GM18526 (cell line): ENCODE measurements around the gene FAF1.

ENCODE experiments used
- POLR2A ChIP-seq: IDR thresholded peaks from 3 replicates; pipeline ENCODE4 v1.6.1; 2011; ENCODE audit not compliant: insufficient read length; ENCODE audit errors: extremely low read depth

Gene FAF1

DNA sequence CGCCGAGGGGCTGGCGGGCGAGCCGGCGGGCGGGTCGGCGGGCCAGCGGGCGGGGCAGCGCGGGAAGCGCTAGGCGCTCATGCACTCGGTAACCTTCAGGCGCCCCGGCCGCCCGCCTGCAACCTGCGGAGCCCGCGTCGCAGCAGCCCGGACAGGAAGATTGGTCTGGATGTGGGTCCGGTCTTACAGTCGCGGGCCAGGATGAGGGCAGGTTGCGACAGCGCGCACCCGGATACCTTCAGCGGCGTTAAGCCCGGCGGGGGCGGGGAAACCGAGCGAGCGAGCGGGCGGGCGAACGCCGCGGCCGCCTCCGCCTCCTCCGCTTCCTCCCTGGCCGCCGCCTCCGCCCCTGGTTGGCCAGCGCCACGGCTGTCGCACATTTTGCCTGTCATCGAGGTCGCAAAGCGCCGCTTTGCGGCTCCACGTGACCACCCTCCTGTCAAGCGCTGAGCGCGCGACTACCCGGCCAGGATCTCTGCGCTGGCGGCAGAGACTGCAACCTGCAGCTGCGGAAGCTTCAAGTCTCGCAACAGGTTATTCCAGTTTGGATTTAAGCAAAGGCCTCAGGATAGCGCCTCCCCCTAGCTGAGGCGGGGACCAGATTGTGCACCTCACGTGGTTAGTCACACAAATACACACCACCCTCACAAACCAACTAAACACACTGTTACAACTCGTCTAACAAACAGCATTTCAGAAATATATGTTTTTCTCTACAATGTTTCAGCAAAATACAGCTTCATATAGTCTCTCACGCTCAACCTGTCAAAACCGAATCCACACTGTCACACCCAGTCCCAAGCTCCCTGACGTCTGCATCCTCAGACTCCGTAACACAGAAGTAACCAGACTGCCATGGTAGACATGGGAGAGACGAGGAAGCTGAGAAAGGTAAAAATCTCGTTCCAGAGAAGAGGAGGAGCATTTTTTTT lies at the start of gene FAF1:
FAF1 (minus strand) TSS at position 355 of the 932 bp plus-strand sequence. CDS start 456 bp downstream, outside the sequence.
- TF ChIP-seq POLR2A, result peak; percentile 97

DNA sequence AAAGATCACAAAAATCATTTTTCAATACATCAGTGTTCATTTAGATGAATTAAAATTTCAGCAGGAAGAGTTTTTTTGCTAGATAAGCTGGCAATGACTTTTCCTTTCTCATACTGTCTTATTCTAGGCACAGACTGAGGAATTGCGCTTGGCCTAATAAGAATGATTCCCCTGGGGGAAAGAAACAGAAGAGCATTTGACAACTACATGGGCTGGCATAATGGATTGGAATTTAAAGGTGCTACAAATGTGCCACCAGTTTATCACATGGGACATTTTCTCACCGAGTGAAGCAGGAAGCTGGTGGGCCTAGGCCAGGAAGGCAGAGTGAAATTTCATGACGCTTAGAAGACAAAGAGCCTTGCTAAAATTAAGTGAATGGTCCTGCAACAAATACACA lies 49.3 kb upstream of the FAF1 start:
- TF ChIP-seq POLR2A, result no peak

DNA sequence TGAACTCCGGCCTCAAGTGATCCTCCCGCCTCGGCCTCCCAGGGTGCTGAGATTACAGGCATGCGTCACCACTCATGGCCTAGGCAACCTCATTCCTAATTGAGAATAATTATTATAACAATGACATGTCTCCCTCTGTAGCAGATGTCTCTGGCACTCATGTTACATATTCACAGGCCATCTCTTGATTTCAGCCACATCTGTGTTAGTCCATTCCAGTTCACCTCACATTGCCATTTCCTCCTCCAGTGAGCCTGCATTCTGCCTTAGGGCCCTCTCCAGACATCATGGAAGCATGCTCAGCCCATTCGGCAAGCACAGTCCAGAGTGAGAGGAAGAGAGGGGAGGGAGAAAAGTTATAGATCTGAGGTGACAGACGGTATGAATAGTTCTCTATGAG lies 42.4 kb upstream of the FAF1 start:
- TF ChIP-seq POLR2A, result no peak

DNA sequence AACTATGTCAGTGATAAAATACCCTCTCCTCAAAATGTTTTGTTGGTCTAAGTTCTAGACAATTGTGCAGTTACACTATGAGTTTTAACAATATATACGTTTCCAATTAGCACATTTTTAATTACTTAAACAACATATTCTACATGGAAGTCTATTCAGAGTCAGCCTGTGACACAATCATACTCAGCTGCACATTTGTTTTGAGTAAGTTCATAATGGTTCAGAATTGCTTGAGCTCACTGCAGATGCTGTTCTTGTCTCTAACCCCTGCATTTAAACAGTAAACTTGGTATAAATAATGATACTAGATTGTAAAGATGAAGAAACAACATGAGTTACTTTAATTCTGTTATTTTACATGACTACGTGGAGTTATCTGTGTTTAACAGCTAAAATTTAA lies 40.6 kb upstream of the FAF1 start:
- TF ChIP-seq POLR2A, result no peak

DNA sequence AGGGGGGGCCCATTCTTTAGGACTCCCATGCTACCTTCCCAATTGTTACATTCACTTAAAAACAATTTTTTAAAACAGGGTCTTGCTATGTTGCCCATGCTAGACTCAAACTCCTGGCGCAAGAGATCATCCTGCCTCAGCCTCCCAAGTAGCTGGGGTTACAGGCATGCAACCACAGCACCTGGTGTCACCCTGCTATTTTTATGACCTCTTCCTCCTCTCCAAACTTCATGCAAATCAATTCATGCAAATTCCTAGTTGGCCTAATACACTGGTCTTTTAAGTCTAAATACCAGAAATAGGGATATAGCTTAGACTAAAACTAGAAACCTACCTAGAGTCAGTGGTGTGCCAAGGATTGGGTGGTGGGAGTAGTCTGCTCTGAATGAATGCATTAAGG lies 40.1 kb upstream of the FAF1 start:
- TF ChIP-seq POLR2A, result no peak

DNA sequence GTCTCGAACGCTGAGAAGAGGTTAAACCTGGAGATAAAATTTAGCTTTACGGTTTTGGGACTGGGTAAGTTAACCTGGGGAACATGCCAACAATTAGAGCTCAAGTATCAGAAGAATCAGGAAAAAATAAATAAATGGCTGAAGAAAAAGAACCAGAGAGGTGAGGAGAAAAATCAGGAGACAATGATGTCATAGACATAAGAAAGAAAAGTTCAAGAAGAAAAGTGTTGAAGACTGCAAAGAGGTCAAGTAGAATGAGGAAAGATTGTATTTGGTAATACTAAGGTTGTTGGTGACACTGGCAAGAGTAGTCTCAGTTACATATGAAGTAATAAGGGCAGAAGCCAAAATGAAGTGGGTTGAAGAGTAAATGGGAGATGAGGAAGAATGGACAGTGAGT lies 36.0 kb upstream of the FAF1 start:
- no peak for TF ChIP-seq POLR2A

DNA sequence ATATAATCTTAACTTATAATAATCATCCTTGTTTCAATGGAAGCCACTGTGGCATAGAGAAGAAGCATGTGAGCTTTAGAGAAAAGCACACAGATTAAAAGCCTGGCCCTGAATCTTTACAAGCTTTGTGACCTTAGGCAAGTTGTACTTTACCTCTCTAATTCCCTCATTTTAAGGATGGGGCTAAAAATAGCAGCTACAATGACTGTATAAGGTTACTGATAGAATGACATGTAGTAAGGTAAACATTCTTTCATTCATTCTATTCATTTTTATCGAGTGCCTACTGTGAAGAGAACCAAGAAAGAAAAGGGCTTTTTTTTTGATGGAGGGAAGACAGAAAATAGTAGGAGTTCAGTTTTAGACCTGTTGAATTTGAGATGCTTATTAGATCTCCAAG lies 35.6 kb upstream of the FAF1 start:
- no peak for TF ChIP-seq POLR2A

DNA sequence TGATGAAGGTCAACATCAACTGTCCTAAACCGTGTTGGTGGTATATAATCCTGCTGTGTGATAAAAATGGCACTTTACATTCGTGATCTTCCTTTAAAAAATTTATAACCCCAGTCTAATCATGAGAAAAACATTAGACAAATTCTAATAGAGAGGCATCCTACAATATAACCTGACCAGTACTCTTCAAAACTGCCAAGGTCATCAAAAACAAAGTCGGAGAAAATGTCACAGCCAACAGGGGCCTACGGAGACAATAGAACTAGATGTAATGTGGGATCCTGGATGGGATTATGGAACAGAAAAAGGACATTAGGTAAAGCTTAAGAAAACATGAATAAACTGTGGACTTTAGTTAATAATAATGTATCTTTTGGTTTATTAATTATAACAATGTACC lies 34.9 kb upstream of the FAF1 start:
- no peak for TF ChIP-seq POLR2A

DNA sequence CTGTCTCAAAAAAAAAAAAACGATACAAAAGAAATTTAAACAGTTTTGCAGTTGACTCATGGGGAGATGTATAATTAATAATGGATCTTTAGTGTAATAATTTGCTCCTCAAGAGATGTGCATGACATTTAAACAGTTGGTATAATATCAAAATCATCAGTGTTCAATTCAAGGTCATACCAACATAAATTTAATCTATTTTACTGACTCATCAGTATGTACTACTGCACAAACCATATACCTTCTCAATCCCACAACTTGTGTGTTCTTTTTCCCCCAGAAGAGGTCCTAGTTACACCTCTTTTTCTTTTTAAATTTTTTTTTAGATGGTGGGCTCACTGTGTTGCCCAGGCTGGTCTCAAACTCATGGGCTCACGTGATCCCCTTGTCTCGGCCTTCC lies 33.6 kb upstream of the FAF1 start:
- TF ChIP-seq POLR2A, result no peak

DNA sequence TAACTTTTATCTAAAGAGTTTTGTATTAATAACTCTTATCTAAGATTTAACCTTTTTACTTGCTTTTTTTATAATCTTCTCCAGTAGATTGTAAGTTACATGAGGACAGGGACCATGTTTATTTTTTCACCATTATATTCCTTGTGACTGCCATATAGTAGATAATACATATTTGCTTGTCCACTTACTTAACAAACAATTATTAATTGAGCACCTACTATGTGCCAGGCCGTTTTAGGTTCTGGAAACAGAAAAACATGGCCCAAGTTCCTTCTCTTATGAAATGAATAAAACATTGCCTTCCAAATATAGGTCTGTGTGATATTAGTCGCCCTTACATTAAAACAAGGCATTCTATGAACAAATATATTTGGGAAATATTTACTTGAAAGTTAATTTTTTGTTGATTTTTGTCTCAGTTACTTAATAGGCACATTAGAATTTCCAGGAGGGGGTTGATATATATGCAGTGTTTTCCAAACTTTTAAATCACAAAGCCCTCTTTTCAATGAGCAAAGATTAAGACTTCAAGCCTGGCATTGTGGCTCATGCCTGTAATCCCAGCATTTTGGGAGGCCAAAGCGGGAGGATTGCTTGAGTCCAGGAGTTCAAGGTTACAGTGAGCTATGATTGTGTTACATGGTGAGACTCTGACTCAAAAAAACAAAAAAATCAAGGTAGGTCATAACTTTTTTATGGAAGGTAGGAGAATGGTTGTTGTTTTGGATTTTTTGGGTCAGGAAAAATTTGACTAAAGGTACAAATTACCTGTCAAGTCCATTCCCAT lies 32.7 kb upstream of the FAF1 start:
- no peak for TF ChIP-seq POLR2A

DNA sequence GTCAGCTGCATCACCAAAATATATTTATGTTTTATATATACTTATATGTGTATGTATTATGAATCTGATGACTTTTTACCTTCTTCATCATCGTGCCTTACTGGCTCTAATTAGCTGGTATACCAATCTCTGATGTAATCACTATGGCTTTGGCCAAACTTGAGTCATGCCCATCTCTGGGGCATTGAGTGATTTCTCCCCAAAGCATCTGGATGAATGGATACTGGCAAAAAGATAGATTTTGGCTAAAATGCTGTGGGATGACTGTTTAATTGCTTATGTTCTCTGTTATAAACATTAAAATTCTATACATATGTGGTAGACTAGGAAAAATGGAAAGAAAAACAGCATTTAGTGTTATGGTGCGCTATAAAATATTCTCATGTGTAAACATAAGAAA lies 29.6 kb upstream of the FAF1 start:
- TF ChIP-seq POLR2A, result no peak

DNA sequence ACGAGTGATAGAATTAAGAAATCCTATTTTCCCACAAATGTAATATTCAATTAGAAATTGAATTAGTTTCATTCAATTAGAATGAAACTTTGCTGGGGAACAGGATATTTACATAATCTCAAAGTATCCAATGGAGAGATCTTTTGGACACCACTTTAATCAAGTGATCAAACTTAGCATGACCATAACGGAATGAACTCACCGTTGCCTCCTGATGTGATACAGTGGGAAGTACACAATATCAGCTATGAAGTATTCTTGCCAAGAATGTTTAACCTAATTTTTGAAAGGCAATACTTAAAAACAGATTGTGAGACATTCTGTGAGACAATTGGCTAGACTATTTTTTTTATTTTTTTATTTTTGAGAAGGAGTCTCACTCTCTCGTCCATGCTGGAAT lies 26.6 kb upstream of the FAF1 start:
- TF ChIP-seq POLR2A, result no peak

DNA sequence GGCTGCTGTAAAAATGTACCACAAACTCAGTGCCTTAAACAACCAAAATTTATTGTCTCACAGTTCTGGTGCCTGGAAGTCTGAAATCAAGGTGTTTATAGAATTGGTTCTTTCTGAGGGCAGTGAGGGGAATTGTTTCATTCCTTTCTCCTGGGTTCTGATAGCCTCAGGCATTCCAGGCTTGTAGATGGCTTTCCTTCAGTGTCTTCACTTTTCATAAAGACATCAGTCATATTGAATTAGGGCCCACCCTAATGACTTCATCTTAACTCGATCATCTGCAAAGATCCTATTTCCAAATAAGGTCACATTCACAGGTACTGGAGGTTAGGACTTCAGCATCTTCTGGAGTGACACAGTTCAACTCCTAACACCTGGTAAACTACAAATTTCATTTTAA lies 25.0 kb upstream of the FAF1 start:
- no peak for TF ChIP-seq POLR2A

DNA sequence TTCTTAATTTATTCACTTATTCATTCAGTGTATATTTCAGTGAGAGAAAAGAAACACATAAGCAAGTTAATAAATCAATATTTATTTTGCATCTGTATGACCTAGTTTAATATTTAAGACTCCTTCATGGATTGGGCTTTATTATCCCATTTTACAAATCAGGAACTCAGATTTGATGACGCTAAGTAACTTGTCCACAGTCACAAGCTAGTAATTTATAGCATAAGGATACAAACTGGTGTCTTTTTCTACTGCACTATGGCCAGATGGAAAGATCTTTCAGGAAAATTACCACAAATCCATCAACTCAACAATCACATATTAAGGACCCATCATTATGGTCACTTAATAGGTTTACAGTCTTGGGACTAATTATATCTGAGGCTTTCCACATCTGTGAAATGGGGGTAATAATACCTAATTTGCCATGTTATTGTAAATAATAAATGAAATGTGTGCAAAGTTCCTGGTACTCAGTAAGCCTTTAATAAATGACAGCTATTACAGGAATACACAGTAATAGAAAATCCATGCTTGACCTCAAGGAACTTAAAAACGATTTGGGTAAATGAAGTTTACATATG lies 23.2 kb upstream of the FAF1 start:
- TF ChIP-seq POLR2A, result no peak

DNA sequence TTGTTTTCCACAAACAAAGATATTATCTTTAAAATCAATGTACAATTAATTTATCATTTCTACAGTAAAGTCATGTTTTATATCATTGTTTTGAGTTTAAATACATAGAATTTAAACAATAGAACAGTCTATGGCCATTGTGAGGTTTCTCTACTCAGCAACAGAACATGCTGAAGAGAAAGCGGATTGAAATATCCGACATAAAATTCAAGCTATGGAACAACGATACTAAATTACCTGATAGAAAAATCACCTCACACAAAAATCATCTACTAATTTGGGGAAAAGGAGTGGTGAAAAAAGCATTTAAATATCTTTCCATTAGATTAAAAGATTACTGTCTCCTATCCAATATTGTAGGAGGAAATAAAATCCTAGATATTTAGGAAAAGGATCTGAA lies 22.5 kb upstream of the FAF1 start:
- TF ChIP-seq POLR2A, result no peak

DNA sequence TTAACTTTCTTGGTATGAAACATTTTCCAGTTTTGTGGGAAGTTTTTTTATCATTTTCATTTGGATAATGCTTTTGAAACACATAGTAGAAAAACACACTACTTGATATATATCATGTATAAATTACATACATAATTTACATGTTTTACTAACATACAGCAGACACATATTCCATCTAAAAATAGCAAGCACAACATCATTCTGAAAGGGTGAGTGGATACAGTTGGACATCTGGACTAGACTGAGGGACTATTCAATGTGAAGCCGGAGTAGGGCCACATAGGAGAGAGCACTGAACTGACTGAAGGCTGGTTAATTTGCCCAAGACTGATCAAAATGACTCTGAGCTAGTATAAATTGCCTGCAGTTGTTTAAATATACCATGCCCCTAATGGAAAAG lies 21.7 kb upstream of the FAF1 start:
- TF ChIP-seq POLR2A, result no peak

DNA sequence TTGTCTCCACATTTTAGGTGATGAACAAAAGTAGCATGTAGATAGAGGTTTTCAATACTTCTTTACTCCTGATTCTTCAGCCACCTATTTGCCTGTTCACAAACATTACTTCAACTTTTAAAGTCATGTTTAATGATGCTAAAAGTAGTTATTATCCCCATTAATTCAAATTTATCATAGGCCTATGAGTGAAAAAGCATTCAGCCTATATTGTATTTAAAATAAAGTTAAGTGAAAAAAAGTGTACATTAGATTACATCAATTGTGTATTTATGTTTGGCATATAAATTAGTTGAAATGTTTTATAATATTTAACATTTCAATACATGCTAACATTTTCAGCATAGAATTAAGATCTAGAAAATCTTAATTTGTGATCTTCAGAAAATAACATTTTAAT lies 20.4 kb upstream of the FAF1 start:
- TF ChIP-seq POLR2A, result no peak

DNA sequence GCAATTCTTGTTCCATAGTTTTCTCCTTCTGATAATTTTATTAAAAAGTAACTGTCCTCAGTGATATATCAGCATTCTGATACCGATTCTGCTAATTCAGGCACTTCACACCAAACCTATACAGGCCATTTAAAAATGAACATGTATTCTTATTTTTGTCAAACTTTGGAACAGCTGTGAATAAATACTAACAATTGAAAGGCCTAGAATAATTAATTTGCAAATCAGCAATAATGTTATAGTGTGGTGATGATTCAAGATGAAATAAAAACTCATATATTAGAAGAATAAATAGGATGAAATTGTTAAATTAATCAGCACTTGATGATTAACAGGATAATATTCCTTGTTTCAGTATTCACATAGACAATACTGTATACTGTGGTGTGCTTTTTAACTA lies 19.9 kb upstream of the FAF1 start:
- no peak for TF ChIP-seq POLR2A
